MM.1S (cell line): ENCODE measurements around the gene CNNM1.

ENCODE experiments used
- CTCF ChIP-seq: fragments of 300-600 bp; sonication (generic); IDR thresholded peaks from 2 replicates; pipeline ENCODE4 v1.5.1; 2016; ENCODE audit warnings: antibody characterized with exemption, low read length, mixed read lengths
- EZH2 ChIP-seq: fragments of 300-600 bp; sonication (generic); optimal IDR thresholded peaks from 2 replicates; pipeline ENCODE3; 2017; ENCODE audit warnings: low read depth, mild to moderate bottlenecking, antibody characterized with exemption, low read length, mixed read lengths

- TF ChIP-seq CTCF (no peak), EZH2 (no peak)
Observed at GRCh38 chr10:99357691-99358090, 28.5 kb downstream of the CNNM1 start.
